SK-N-DZ (cell line): ENCODE measurements around the gene NKTR.

Experiments
- DNase-seq: peaks from one replicate; pipeline ENCODE4 v3.0.0-alpha.2; 2015; ENCODE audit warnings: low spot score

Gene NKTR

GRCh38 chr3:42649783-42650182 is 49.3 kb downstream of the NKTR start:
- DNase-seq: no peak

GRCh38 chr3:42651248-42652091 is 51.0 kb downstream of the NKTR start:
- no peak for DNase-seq

- no peak for DNase-seq
These were observed 51.7 kb downstream of the NKTR start for GRCh38 chr3:42652251-42652610.

GRCh38 chr3:42652611-42653302 is 52.3 kb downstream of the NKTR start:
- no peak for DNase-seq

- DNase-seq: no peak
These were observed 52.7 kb downstream of the NKTR start for GRCh38 chr3:42653303-42653559.

- DNase-seq: no peak
These were observed 53.3 kb downstream of the NKTR start, which contains the start of gene ZBTB47 for GRCh38 chr3:42653560-42654330. ZBTB47 (plus strand) TSS chr3:42653697; CDS start chr3:42658356, 4,659 bp downstream.

- DNase-seq: no peak
These were observed 54.1 kb downstream of the NKTR start for GRCh38 chr3:42654331-42655201.

- no peak for DNase-seq
These were observed 54.9 kb downstream of the NKTR start for GRCh38 chr3:42655331-42655888.

- DNase-seq: no peak
These were observed 55.6 kb downstream of the NKTR start for GRCh38 chr3:42655980-42656679.

GRCh38 chr3:42656680-42657610 is 56.5 kb downstream of the NKTR start:
- DNase-seq: no peak

- DNase-seq: no peak
These were observed 57.2 kb downstream of the NKTR start for GRCh38 chr3:42657675-42658074.

- no peak for DNase-seq
These were observed 57.7 kb downstream of the NKTR start for GRCh38 chr3:42658091-42658770.

- DNase-seq: no peak
These were observed 58.4 kb downstream of the NKTR start for GRCh38 chr3:42658771-42659390.

- no peak for DNase-seq
These were observed 59.1 kb downstream of the NKTR start for GRCh38 chr3:42659451-42660130.

GRCh38 chr3:42660131-42660715 is 59.7 kb downstream of the NKTR start:
- no peak for DNase-seq

GRCh38 chr3:42660898-42661297 is 60.4 kb downstream of the NKTR start:
- no peak for DNase-seq

GRCh38 chr3:42661593-42662022 is 61.1 kb downstream of the NKTR start:
- no peak for DNase-seq
